DND-41 (cell line): ENCODE measurements around the gene FHOD3.

Experiments
- EZH2 ChIP-seq: IDR thresholded peaks from 3 replicates; pipeline ENCODE4 v1.6.1; 2012; ENCODE audit warnings: borderline replicate concordance, low read depth, mild to moderate bottlenecking, moderate library complexity, low read length, inconsistent platforms; ENCODE audit not compliant: severe bottlenecking
- TF ChIP-seq, protein P1 (sequence below): IDR thresholded peaks from 2 replicates; pipeline ENCODE4 v1.5.1; 2012; ENCODE audit warnings: borderline replicate concordance, low read length, moderate library complexity, mild to moderate bottlenecking; ENCODE audit not compliant: poor library complexity, severe bottlenecking; ENCODE audit errors: extremely low read depth

DNA sequence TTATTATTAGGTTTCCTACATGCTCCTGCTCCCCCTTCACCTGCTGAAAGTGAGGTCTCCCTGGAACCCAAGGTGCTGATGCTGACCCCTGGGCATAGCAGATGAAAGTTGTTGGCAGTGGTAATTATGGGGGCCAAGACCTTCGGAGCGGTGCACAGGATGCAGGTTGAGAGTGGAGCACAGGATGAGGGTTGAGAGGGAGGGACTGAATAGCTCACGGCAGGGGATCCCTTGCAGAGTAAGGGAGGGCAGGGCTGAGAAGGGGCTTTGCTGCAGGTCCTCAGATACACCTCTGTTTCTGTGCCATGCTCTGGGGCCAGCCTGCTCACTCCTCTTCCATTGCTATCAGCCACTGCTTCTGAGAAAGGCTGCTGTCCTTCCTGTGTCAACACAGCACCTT lies 163.3 kb downstream of the FHOD3 start:
- TF ChIP-seq, protein P1, sequence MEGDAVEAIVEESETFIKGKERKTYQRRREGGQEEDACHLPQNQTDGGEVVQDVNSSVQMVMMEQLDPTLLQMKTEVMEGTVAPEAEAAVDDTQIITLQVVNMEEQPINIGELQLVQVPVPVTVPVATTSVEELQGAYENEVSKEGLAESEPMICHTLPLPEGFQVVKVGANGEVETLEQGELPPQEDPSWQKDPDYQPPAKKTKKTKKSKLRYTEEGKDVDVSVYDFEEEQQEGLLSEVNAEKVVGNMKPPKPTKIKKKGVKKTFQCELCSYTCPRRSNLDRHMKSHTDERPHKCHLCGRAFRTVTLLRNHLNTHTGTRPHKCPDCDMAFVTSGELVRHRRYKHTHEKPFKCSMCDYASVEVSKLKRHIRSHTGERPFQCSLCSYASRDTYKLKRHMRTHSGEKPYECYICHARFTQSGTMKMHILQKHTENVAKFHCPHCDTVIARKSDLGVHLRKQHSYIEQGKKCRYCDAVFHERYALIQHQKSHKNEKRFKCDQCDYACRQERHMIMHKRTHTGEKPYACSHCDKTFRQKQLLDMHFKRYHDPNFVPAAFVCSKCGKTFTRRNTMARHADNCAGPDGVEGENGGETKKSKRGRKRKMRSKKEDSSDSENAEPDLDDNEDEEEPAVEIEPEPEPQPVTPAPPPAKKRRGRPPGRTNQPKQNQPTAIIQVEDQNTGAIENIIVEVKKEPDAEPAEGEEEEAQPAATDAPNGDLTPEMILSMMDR: no peak
- TF ChIP-seq EZH2: no peak
